ENCODE results near the gene MORF4L2.

The MORF4L2 gene, protein sequence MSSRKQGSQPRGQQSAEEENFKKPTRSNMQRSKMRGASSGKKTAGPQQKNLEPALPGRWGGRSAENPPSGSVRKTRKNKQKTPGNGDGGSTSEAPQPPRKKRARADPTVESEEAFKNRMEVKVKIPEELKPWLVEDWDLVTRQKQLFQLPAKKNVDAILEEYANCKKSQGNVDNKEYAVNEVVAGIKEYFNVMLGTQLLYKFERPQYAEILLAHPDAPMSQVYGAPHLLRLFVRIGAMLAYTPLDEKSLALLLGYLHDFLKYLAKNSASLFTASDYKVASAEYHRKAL

GRCh38 chrX:103686199-103687072 is at the start of gene MORF4L2:
Gene MORF4L2 (minus strand): TSS chrX:103686699. CDS start chrX:103677027, 9,672 bp downstream.
- DNase-seq = peak; percentile 32 to 88

GRCh38 chrX:103734125-103734760 is 47.7 kb upstream of the MORF4L2 start:
- no peak for DNase-seq

- DNase-seq = no peak
These were observed 46.5 kb upstream of the MORF4L2 start for GRCh38 chrX:103733017-103733416.

DNA sequence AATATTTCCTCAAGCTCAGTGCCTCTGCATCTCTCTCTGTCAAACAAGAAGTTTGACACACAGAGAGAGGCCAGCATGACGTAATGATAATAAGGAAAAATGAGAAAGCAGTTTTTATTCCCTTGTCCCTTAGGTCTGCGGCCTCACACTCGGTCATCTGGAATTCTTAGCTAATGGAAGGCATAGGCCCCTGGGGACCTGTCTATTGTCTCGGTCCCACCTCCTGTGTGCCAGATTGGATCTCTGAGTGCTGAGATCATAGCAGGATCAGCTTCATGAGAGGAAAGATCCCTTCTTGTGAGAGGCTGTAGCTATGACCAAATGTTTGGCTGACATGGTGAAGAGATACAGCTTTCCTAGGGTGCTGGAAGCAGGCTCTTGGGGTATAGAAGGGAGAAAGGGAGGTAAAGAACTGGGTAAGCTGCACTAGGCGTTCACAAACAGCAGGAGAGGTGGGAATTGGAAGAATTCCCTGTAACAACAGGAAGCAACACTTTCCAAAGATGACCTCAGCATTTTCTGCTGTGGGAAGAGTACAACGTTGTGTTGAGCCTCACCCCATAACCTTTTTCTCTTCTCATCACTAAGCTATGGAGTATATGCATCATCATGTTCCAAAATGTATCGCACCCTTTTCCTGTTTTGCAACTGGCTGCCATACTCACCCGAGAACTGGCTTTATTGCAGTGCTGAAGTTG is 44.4 kb upstream of the MORF4L2 start:
- DNase-seq = no peak

DNA sequence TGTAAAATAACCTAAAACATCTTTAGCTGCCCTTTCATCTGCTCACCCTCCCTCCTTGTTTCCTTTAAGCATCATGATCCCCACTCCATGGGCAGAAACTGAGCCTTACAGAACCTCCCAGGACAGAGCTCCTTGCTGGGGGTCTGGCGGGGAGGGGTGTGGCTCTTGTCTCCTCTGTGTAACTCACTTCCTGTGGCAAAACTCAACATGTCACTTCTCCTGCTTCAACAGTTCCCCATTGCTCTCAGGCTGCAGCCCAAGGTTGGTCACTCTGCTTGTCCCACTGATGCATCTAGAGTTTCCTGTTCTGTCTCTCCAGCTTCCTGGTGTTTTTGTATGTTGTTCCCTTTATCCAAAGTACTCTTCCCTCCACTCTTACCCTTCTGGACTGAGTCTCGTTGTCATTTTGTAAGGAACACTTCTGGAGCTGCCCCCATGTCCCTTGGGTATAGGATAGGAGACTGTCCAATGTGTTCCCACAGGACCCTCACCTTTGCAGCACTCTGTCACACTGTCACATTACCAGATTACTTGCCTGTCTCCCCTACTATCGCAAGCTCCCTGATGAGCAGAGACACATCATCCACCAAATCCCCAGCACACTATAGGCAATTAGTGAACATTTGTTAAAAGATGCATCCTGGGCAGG is 43.8 kb upstream of the MORF4L2 start:
- DNase-seq = no peak

DNA sequence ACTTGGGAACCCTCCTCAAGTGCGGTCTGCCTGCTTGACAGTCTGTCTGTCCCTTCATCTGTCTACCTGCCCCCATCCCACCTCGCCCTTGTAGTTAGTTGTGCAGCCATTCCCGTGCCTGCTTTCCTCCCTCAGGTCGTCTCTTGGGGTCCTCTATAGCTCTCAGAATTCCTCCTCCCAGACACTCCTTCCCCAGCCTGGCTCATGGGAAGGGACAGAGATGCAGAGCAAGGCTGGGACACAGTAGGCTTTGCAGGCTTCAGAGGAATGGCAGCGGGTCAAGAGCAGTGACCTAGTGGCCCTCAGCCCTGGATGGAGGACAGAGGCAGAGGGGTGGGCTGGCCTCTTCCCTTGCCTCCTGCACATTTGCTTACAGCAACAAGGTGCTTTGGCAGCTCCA is 42.5 kb upstream of the MORF4L2 start:
- DNase-seq = no peak

DNA sequence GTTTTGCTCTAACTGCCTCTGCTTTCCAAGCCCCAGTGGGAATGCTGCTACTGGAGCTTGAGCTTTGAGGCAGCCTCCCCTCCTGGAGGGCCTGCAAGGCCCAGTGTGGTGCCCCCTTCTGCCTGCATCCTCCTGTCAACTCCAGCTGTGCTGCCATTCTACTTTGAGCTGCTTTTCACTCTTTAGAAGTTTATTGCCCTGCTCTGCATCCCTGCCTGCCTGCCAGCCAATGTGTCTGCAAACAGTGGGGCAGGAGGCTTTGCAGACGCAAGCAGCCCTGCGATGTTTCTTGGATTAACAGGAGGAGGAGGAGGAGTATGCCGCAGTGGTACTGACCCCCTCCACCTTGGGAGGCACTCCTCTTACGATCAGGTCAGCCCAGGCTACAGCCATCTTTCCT is 40.6 kb upstream of the MORF4L2 start:
- no peak for DNase-seq

DNA sequence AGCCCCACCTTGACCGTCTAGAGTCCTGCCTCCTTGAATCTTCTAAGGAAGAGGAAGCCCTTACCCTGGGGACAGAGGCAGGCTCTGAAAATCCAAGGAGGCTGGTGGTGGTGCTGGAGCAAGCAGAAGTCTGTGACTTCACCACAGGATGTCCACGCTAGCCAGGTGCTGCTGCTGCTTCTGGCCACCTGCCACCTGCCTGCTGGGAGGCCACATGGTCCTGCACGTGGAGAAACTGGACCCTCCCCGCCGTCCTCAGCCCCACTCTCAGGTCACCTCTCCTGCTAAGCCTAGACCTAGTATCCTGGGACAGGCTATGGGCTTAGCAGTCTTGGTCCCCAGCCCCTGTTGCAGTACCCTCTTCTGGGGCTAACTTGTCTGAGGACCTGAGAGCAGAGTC is 40.0 kb upstream of the MORF4L2 start:
- DNase-seq = no peak

DNA sequence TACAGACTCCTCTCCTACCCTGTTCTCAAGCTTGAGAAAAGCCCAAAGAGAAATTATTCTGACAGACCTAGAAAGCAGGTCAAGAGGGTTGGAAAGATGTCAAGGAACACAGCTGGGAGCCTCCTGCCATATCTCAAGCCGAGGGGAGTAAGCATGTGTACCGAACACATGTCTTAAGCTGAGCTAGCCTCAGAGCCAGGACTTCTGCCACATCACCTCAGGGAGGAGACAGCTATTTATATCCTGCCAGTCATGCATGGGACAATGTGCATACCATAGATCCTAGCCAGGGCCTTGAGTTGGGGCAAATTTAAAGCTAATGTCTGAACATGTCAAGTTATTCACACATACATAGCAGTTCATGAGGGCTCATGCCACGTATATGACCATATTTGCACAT is 36.0 kb upstream of the MORF4L2 start:
- no peak for DNase-seq

- DNase-seq = no peak
These were observed 31.6 kb upstream of the MORF4L2 start for GRCh38 chrX:103718120-103718519.

- no peak for DNase-seq
These were observed 30.5 kb upstream of the MORF4L2 start for GRCh38 chrX:103716962-103717361.

- no peak for DNase-seq
These were observed 24.1 kb upstream of the MORF4L2 start, which contains the start of gene TMEM31 for GRCh38 chrX:103710609-103711008. Gene TMEM31 (plus strand): TSS chrX:103710909. CDS start chrX:103712259, 1,350 bp downstream.

- DNase-seq = no peak
These were observed 18.4 kb upstream of the MORF4L2 start for GRCh38 chrX:103704863-103705262.

GRCh38 chrX:103699243-103699642 is 12.7 kb upstream of the MORF4L2 start:
- no peak for DNase-seq

- no peak for DNase-seq
These were observed 11.2 kb upstream of the MORF4L2 start for GRCh38 chrX:103697687-103698086.

DNA sequence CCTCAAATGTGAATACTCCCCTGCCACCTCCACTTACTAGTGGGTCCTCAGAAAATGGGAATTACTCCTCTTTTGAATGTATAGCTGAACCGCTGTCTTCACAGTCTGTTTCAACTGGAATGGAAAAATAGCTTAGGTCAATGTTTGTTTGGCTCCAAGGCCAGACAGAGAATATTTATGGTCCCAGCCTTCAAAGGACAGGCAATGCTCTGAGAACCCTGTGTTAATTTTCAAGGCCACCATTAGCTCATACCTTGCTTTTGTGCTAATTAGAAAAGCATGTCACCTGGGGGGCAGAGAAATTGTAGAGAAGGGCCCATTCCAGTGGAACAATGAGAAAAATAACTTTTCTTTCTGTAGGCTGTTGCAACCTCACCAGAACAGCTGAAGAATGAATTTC is 4.6 kb upstream of the MORF4L2 start:
- no peak for DNase-seq

GRCh38 chrX:103688946-103689345 is 2.4 kb upstream of the MORF4L2 start:
- peak in 1 of 2 donors; percentile 26 for DNase-seq

DNA sequence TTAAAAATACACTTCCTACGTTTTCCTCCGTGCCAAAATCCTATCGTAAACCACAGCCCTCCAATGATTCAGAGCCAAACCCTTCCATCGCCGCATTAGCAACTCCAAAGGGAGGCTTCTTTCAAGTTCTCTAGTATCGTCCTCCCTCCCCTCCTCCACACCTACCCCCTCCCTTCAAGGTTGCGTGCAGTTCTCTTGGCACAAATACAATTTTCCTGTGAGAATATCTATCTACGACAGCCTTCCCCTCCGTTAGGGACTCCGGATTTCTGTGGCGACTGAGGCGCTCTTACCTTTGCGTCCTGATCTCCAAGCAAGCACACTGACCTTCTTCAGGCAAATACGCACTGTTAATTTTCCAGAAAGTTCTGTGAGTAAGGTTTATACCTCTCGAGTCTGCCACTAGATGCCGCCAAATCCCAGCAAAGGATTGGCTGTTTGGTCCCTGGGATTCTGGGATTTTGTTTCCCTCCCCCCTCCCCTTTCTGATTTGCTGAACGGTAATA is 1.2 kb upstream of the MORF4L2 start:
- DNase-seq = peak; percentile 1 to 40

DNA sequence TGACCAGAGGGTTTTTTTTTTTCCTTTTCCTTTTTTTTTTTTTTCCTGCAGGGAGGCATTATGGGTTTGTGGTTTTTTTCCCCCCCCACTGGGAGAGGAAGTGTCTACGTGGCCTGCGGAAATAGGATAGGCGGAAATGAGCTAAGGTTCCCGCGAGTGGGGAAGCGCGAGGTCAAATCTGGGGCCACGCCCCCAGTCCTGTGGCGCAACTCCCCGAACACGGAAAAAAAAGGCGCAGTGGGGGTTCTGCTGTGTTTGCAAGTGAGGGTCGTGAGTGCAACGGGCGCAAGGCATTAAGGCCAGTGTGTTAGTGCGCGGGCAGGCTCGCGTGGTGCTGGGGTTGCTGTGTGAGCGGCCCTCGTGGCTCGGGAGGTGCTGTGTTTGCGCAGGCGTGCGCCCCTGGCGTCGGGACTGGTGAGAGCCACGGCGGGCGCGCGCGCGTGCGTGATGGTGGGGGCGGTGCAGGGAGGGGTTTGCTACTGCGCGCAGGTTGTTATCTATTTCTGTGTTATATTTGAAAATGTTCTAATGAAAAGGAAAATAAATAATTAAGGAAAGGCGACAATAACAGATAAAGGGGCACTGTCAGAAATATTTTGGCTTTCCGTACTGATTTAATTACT is 685 bp upstream of the MORF4L2 start:
- peak; percentile 62 to 88 for DNase-seq

DNA sequence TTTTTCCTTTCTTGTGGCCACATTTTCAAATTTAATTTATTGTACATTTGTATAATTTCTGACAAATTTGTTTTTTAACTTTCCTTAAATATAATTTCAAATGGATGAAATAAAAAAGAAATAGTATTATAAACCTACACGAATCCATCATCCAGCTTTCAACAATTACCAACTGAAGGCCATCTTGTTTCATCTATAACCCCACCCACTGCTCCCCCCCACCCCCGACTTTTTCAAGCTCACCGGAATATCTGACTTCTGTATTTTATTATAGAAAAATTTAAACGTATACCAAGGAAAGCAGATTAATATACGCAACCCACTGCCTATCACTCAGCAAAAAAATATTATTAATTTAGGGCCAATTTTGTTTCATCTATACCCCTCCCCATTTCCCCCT is 1.1 kb downstream of the MORF4L2 start:
- DNase-seq = no peak

DNA sequence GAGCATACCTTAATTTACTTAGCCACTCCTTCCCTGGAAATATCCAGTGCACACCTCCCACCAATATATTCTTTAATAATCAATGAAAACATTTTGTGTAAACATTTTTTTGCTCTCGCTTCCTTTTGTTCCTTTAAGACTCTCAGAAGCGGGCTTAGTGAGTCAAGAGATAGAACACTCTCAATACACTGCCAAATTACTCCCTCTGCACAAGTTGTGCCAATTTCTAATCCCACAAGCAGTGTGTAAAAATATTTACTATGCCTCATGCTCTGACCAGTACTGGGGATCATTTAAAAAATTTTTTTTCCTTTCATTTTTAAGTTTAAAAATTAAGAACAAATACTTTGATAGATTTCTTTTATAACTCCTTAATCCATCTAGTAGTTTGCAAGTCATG is 5.1 kb downstream of the MORF4L2 start:
- no peak for DNase-seq

Measured in bone marrow (tissue), 2 donors.